ENCODE results near the gene HTD2.

The HTD2 gene

DNA sequence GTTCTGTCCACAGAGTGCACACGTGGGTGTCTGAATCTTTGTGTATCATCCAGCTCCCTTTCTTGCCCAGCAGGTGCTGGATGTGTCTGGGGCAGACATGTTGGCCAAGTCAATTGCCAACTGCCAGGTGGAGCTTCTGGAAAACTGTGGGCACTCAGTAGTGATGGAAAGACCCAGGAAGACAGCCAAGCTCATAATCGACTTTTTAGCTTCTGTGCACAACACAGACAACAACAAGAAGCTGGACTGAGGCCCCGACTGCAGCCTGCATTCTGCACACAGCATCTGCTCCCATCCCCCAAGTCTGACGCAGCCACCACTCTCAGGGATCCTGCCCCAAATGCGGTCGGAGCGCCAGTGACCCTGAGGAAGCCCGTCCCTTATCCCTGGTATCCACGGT is 12.8 kb upstream of the HTD2 start:
- DNase-seq: no peak

DNA sequence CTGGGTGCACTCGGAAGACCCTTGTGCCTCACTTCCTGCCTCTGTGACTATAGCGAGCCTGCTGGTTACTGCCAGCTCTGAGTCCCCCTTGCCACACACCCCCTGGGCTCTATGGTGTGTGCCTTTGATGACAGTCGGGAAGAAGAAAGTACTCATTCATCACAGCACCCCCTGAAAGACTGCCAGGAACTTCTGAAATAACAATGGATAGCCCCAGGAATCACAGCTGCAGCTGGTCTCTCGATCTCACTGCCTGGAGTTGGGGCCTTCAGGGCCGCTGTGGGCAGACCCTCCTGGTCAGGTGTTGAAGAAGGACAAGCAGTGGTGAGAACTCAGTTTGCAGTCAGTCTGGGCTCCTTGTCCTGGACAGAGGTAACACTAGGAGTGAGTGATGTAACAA is 10.1 kb upstream of the HTD2 start:
- DNase-seq: no peak

GRCh38 chr3:58296843-58297242 is 9.5 kb upstream of the HTD2 start:
- no peak for DNase-seq

DNA sequence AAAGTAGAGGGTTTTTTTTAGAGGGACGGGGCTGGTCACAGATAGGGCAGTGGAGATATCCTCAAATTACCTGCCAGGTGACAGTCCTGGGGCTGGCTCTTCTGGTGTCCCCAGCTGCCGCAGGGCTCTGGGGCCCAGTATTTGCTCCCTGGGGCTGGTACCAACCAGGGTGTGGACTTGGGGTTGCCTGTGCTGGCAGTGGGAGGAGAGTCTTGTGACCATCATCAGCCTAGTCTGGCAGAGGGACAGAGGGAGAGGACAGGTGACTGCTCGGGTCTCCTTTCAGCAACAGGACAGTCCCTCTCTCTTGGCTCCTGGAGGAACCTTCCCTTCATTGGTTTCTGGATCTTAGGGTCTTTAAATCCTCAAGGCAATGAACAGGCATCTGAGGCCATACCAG is 8.1 kb upstream of the HTD2 start:
- DNase-seq: no peak

DNA sequence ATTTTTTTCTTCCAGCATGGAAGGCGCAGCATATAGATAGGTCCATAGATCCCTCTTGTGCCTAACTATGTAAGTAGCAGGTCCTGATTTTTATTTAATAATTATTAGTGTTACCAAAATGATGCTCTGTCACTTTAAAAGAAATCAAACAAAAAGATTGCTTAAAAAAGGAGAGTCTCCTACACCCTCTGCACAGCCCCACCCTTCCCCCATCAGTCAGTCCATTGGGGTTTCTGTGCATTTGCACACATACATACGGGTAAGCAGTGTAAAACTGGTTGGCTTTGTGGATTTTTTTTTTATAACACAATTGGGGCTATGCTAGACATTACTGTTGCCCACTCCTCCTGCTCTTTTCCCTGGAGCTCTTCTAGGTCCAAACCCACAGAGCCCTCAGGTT is 7.2 kb upstream of the HTD2 start:
- DNase-seq: no peak

DNA sequence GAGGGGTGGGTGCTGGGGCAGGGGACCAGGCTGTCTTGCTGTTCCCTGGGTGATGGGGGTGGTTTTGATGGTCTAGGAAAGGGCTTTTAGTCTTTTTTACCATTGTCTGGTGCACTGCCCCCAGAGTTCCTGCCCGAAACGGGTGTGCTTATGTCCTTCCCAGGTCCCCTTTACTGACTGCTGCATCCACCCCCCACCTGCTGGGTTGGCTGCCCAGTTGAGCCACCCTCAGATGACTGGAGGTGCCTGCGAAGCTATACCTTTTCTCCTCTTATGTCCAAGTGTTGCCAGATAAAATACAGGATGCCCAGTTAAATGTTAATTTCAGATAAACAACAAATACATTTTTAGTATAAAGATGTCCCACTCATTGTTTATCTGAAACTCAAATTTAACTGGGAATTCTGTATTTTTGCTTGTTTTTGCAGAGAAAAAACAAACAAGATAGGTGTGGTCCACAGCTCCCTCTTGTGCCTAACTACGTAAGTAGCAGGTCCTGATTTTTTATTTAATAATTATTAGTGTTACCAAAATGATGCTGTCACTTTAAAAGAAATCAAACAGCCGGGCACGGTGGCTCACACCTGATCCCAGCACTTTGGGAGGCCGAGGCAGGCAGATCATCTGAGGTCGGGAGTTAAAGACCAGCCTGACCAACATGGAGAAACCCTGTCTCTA is 6.3 kb upstream of the HTD2 start:
- DNase-seq: no peak

- peak; percentile 41 for DNase-seq
Measured at GRCh38 chr3:58307639-58308215, 1.4 kb downstream of the HTD2 start.

DNA sequence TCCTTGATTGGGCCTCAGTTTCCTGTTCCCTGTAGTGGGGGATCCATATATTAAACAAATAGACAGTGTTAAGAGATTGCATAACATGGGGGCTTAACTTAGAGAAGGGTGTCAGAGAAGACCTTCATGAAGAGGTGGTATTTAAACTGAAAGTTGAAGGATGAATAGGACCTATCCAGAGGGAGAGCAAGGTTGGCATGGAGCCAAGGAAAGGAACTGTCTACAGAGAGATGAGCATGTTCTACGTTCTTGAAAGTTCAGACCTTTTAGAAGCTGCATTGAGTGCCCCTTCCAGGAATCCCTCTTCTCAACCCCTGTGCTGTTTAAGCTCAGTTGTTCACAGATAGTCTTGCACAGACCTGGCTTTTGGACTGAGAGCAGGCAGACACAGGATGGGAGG is 2.4 kb downstream of the HTD2 start:
- DNase-seq: no peak

DNA sequence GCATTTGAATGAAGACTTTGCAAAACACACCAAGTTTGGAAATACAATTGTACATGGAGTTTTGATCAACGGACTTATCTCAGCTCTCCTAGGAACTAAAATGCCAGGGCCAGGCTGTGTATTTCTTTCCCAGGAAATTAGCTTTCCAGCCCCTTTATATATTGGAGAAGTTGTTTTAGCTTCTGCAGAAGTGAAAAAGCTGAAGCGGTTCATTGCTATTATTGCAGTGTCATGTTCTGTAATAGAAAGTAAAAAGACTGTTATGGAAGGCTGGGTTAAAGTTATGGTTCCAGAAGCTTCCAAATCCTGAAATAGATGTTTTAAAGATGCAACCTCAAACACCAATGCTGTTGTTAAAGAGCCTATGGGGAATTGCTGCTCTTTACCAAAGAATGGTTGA is 11.5 kb downstream of the HTD2 start:
- no peak for DNase-seq

DNA sequence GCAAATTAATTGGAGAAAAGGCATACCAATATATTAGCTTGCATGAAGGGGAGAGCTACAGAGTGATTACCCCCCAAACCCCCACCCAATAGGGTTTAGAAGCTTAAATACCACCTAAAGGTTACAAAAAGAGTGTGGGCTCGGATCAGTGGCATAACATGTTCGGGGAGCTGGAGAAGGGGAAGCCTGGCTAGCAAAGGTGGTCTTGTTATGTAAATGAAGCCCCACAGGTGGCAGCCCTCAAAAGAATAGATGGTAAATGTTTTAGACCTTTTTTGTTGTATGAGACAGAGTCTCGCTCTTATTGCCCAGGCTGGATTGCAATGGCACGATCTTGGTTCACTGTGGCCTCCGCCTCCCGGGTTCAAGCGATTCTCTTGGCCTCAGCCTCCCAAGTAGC is 15.5 kb downstream of the HTD2 start:
- no peak for DNase-seq

GRCh38 chr3:58322793-58323192 is 16.5 kb downstream of the HTD2 start:
- DNase-seq: no peak

DNA sequence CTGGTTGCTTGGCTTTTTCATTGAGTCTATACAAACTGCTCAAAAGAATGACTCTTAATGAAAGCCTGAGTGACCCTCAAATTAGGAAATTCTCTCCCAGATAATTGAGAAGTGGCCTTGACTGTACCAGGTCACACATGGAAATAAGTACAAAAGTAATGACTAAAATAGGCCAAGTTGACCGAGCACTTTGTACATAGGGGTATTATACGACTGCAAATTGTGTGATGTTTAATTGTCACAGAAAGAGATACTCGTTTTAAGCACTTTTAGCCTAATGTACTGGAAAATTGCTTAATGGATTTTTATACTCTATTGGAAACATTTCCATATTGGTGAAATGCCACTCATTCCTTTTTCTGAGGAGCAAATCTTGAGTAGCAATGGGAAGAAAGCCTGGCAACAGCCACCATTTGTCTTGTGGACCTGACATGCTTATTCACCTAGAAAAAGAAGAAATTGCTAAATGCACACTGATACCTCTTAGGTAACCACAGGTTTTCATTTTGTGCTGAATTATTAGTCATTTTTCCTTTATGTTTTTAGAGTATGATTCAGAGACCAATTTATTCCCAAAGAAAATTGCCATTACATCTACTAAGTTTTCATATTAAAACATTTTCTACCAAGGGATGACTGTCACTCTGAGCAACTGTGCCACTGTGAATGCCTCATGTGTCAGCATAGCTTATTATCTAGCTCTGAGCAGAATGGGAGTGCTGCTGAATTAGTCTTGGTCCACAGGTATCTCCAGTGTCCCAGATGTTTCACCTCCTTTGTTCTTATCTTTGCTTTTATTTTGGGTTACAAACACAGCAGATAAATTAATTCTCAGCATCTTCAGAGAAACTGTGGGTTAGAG is 17.4 kb downstream of the HTD2 start:
- DNase-seq: no peak

DNA sequence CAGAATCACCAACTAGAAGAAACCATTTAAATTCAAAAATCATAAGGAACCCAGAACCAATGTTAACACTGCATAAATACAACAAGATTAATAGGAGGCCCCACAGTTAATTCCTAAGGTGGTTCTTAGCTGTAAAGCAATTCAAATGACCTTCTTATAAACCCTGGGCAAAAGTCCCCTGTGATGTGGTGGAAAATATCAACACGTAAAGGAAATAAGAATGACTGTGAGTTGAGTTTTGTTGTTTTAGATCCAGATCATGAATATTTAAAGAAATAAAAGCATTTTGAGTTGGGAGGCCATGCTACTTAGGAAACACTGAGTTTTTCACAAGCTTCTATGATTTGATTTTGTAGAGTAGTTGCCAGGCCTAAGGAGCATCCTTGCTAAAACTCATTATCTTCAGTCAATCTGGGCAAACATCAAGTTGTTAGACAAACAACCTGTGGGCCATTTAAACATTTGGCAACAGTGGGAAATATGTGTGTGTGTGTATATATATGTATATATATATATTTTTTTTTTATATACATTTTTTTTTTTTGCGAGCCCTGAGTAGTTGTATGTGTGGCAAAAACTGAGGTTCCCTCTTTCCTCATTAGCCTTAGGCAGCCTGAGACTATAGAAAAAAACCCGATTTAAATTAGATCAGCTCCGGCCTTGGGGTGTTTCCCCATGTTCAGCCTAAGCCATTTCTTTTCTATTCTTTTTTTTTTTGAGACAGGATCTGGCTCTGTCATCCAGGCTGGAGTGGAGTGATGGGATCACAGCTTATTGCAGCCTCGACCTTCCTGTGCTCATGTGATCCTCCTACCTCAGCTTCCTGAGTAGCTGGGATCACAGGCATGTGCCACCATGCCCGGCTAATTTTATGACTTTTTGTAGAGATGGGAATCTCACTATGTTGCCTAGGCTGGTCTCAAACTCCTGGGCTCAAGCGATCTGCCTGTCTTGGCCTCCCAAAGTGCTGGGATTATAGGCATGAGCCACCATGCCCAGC is 18.4 kb downstream of the HTD2 start:
- no peak for DNase-seq

DNA sequence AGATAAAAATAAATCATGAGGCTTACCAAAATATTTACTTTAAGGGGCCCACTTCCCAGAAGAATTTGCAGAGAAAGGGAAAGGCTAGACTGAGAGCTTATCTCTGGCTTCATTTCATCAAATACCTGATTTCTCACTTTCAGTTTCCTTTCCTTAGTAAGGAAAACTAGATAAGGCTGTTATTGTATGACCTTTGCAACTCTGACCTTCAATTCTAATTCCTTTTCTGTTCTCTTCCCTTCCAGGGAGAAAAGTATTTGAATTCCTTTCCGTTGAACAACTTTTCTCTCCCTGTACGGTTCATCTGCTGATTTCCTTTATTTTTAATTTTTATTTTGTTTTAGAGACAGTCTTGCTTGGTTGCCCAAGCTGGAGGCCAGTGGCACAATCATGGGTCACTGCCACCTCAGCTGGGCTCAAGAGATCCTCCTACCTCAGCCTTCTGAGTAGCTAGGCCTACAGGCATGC is 19.2 kb downstream of the HTD2 start:
- DNase-seq: no peak

DNA sequence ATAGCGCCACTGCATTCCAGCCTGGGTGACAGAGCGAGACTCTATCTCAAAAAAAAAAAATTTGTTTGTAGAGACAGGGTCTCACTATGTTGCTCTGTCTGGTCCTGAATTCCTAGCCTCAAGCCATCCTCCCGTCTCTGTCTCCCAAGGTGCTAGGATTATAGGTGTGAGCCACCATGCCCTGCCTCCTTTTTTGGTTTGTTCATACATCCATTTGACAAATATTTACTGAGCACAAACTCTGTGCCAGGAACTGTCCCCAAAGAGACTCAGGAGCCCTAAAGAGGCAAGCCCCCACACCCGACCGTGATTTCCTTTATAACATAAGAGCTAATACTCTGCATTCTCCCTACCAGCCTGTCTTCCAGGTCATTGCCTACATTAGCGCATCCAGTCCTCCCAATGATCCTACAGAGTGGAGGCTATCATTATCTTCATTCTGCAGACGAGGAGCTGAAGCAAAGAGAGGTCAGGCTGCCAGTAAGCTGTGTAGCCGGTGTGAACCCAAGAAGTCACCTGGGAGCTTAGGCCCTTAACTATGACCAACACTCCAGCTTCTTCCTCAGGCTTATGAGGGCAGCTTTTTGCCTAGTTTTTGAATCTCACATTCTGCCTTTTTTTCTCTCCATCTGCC is 20.1 kb downstream of the HTD2 start:
- no peak for DNase-seq

GRCh38 chr3:58329150-58329921 is 23.0 kb downstream of the HTD2 start:
- DNase-seq: no peak

DNA sequence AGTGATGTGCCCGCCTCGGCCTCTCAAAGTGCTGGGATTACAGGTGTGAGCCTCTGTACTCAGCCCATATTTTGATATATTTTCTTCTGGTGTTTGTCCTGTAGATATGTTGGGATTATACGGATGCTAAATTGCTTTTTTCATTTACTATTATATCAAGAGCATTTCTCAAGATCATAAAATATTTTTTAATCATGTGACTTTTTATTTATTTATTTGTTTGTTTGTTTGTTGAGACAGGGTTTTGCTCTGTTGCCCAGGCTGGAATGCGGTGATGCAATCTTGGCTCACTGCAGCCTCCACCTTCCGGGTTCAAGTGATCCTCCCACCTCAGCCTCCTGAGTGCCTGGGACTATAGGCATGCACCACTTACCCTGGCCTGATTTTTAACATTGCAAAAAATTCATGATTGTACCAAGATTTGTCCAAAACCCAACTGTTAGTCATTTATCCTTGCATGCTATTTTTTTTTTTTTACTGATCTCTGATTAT is 23.6 kb downstream of the HTD2 start:
- no peak for DNase-seq

DNA sequence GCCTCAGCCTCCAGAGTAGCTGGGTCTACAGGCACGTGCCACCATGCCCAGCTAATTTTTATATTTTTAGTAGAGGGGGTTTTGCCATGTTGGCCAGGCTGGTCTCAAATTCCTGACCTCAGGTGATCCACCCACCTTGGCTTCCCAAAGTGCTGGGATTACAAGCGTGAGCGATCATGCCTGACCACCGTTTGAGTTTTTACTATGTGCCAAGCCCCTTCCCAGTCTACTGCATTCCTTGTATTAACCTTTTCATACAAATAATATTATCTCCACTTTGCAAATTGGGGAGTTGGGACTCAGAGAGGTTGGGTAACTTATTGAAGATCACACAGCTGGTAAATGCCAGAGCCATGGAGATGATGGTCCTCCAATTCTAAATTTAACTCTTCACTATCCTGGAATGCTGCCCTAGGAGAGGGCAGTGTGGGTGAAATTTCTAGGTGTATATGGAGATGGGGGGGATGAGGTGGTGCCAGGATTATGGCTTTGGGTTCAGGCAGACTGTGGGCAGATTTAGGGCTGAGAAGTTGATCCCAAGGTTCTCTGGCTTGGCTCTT is 25.4 kb downstream of the HTD2 start:
- no peak for DNase-seq

DNA sequence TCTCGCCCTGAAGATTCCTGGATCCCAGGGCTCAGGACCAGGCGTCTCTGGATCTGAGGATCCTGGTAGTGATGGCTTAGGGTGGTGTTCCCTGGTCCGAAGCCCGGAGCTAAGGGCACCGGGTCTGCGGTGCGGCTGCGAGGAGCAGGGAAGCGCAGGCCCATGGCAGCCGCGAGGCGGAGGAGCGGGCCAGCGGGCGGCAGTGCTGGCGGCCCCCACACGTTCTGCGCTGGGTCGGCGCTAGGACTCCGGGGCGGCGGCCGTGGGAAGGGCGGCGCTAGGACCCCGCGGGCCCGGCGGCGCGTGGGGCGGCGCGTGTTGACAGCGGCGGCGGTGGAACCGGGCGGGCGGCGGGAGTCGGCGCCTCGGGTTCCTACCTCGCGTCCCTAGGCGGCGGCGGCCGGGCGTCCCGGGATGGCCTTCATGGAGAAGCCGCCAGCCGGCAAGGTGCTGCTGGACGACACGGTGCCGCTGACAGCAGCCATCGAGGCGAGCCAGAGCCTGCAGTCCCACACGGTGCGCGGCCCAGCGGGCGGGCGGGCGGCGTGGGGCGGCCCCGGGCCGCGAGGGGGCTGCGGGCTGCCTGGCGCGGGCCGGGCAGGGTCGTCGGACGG is 26.4 kb downstream of the HTD2 start, which contains the start of gene PXK:
Gene PXK, plus strand, starts transcription at position 318 of the 614 bp plus-strand sequence. Its CDS starts 97 bp downstream, at position 415.
- peak; percentile 76 for DNase-seq
